ENCODE measurements around the gene ITPRIPL2.

GRCh38 chr16:19152042-19152441 is 38.3 kb downstream of the ITPRIPL2 start:
- TF ChIP-seq, protein P1, sequence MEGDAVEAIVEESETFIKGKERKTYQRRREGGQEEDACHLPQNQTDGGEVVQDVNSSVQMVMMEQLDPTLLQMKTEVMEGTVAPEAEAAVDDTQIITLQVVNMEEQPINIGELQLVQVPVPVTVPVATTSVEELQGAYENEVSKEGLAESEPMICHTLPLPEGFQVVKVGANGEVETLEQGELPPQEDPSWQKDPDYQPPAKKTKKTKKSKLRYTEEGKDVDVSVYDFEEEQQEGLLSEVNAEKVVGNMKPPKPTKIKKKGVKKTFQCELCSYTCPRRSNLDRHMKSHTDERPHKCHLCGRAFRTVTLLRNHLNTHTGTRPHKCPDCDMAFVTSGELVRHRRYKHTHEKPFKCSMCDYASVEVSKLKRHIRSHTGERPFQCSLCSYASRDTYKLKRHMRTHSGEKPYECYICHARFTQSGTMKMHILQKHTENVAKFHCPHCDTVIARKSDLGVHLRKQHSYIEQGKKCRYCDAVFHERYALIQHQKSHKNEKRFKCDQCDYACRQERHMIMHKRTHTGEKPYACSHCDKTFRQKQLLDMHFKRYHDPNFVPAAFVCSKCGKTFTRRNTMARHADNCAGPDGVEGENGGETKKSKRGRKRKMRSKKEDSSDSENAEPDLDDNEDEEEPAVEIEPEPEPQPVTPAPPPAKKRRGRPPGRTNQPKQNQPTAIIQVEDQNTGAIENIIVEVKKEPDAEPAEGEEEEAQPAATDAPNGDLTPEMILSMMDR (IDR thresholded peaks at IDR 0.05 in 4 of 5, conservative IDR thresholded peaks at IDR 0.05 in 1 of 5), result no peak
- TF ChIP-seq POLR2A (IDR thresholded peaks at IDR 0.05), result no peak
